DND-41 (cell line): ENCODE data around the gene PDE6B.

Source experiments
- EZH2 ChIP-seq: IDR thresholded peaks from 3 replicates; pipeline ENCODE4 v1.6.1; 2012; ENCODE audit warnings: borderline replicate concordance, low read depth, mild to moderate bottlenecking, moderate library complexity, low read length, inconsistent platforms; ENCODE audit not compliant: severe bottlenecking
- TF ChIP-seq, protein P1 (sequence below): IDR thresholded peaks from 2 replicates; pipeline ENCODE4 v1.5.1; 2012; ENCODE audit warnings: borderline replicate concordance, low read length, moderate library complexity, mild to moderate bottlenecking; ENCODE audit not compliant: poor library complexity, severe bottlenecking; ENCODE audit errors: extremely low read depth

DNA sequence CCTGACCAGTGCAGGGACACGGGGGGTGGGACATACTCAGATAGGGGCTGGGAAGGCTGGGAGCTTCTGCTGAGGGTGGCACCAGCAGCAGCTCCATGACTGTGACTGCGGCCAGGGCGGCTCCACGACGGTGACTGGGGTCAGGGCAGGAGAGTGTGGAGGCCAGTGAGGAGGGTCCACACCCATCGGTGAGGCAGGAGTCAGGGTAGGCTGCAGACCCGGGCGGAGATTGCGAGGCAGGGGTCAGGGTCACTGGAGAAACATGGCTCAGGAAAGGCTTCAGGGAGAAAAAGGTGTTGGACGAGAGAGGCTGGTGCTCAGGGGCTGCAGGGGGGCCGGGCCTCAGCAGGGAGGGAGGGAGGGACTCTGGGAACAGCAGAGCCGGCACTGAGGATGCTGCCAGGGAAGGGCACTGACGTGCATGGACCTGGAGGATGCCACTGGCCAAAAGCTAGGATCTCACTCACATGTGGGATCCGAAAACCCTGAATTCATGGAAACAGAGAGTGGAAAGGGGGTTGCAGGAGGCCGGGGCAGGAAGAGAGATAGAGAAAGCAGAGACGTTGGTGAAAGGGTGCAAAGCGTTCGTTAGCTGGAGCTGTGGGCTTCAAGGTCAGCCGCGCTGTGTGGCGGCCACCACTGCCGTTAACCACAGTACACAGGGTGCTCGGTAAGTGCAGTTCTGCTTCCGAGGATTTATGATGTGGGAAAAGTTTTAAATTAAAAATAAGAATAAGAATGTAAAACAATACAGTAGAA is 26.7 kb downstream of the PDE6B start:
- TF ChIP-seq, protein P1, sequence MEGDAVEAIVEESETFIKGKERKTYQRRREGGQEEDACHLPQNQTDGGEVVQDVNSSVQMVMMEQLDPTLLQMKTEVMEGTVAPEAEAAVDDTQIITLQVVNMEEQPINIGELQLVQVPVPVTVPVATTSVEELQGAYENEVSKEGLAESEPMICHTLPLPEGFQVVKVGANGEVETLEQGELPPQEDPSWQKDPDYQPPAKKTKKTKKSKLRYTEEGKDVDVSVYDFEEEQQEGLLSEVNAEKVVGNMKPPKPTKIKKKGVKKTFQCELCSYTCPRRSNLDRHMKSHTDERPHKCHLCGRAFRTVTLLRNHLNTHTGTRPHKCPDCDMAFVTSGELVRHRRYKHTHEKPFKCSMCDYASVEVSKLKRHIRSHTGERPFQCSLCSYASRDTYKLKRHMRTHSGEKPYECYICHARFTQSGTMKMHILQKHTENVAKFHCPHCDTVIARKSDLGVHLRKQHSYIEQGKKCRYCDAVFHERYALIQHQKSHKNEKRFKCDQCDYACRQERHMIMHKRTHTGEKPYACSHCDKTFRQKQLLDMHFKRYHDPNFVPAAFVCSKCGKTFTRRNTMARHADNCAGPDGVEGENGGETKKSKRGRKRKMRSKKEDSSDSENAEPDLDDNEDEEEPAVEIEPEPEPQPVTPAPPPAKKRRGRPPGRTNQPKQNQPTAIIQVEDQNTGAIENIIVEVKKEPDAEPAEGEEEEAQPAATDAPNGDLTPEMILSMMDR, result no peak
- no peak for TF ChIP-seq EZH2
